PC-3 (cell line): ENCODE data around the gene MSH3.

ENCODE experiments used
- EZH2phosphoT487 ChIP-seq: fragments of 300-600 bp; sonication (generic); IDR thresholded peaks from 2 replicates; pipeline ENCODE4 v1.6.1; 2018; ENCODE audit warnings: mild to moderate bottlenecking, antibody characterized with exemption, low read length, borderline replicate concordance
- TF ChIP-seq, protein P1 (sequence below): fragments of 300-600 bp; sonication (generic); conservative IDR thresholded peaks from 2 replicates; pipeline ENCODE4 v1.5.1; 2017; ENCODE audit warnings: antibody characterized with exemption, low read depth, mild to moderate bottlenecking, low read length

DNA sequence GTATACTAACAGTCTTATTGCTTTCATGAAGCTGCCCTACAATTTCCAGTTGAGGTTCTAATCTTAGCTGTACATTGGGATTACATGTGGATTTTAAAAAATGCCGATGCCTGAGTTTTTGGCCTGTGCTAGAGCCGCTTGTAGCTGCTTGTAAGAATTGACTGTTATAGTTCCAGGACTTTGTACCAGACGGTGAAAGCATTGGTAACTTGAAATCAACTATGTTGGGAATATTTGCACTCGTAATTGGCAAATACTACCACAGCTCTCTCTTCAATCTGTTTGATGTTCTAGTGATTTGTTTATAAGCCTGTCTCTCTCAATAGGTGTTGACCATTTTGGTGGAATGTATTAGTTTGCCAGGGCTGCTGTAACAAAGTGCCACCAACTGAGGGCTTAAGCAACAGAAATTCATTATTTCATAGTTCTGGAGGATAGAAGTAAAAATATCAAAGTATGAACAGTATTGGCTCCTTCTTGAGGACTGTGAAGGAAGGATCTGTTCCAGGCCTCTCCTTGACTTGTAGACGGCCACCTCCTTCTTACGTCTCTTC, 50.8 kb downstream of the MSH3 start:
- TF ChIP-seq, protein P1, sequence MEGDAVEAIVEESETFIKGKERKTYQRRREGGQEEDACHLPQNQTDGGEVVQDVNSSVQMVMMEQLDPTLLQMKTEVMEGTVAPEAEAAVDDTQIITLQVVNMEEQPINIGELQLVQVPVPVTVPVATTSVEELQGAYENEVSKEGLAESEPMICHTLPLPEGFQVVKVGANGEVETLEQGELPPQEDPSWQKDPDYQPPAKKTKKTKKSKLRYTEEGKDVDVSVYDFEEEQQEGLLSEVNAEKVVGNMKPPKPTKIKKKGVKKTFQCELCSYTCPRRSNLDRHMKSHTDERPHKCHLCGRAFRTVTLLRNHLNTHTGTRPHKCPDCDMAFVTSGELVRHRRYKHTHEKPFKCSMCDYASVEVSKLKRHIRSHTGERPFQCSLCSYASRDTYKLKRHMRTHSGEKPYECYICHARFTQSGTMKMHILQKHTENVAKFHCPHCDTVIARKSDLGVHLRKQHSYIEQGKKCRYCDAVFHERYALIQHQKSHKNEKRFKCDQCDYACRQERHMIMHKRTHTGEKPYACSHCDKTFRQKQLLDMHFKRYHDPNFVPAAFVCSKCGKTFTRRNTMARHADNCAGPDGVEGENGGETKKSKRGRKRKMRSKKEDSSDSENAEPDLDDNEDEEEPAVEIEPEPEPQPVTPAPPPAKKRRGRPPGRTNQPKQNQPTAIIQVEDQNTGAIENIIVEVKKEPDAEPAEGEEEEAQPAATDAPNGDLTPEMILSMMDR = no peak
- no peak for TF ChIP-seq EZH2phosphoT487
